Measurements from ENCODE around the gene ELAPOR1.

ELAPOR1 gene

GRCh38 chr1:109089242-109090015 lies 24.5 kb upstream of the ELAPOR1 start:
- FAIRE-seq (no peak), DNase-seq (ENCODE audit: insufficient read length, low spot score) (no peak)
- TF ChIP-seq CTCF (IDR thresholded peaks at IDR 0.05; ENCODE audit: insufficient read depth, missing control alignments): peak; percentile 89

GRCh38 chr1:109090196-109091077 lies 23.5 kb upstream of the ELAPOR1 start, which contains the start of gene TMEM167B:
TSS of gene TMEM167B (plus strand) at chr1:109090764. CDS start at chr1:109090873, 109 bp downstream.
- TF ChIP-seq CTCF (IDR thresholded peaks at IDR 0.05; ENCODE audit: insufficient read depth, missing control alignments): no peak
- DNase-seq (ENCODE audit: insufficient read length, low spot score) (no peak), FAIRE-seq (no peak)

GRCh38 chr1:109091078-109091838 lies 22.7 kb upstream of the ELAPOR1 start:
- DNase-seq (ENCODE audit: insufficient read length, low spot score) (no peak), FAIRE-seq (no peak)
- no peak for TF ChIP-seq CTCF (IDR thresholded peaks at IDR 0.05; ENCODE audit: insufficient read depth, missing control alignments)

- FAIRE-seq (no peak), DNase-seq (ENCODE audit: insufficient read length, low spot score) (no peak)
- no peak for TF ChIP-seq CTCF (IDR thresholded peaks at IDR 0.05; ENCODE audit: insufficient read depth, missing control alignments)
These were observed 22.1 kb upstream of the ELAPOR1 start for GRCh38 chr1:109091839-109092193.

- DNase-seq (ENCODE audit: insufficient read length, low spot score) (no peak), FAIRE-seq (no peak)
- no peak for TF ChIP-seq CTCF (IDR thresholded peaks at IDR 0.05; ENCODE audit: insufficient read depth, missing control alignments)
These were observed 19.5 kb upstream of the ELAPOR1 start for GRCh38 chr1:109094377-109094803.

GRCh38 chr1:109094871-109095270 lies 19.0 kb upstream of the ELAPOR1 start:
- DNase-seq (ENCODE audit: insufficient read length, low spot score) (no peak), FAIRE-seq (no peak)
- no peak for TF ChIP-seq CTCF (IDR thresholded peaks at IDR 0.05; ENCODE audit: insufficient read depth, missing control alignments)

All from D721Med (cell line).